Osteocyte (in vitro differentiated cells): ENCODE measurements around the gene TIAM2. TPM values are rescaled to one million over a fixed set of nuclear protein-coding genes. Genes with fewer than 3 reads are reported as not detected.
"Not testable (repeated sequence)": the region's sequence is repeated elsewhere in the genome, so short reads cannot be mapped to it uniquely, and the experiment has no call there.

Experiments
- DNase-seq: peaks from one replicate; pipeline ENCODE4 v3.0.0; 2021; ENCODE audit warnings: mixed read lengths; ENCODE audit not compliant: unreplicated experiment; ENCODE audit errors: extremely low spot score
- H3K27ac Mint-ChIP-seq: one replicate; pipeline ENCODE4 v1.8.0; 2021; ENCODE audit warnings: mild to moderate bottlenecking, mixed read lengths; ENCODE audit not compliant: unreplicated experiment
- H3K27me3 Mint-ChIP-seq: one replicate; pipeline ENCODE4 v1.8.0; 2021; ENCODE audit warnings: mixed read lengths; ENCODE audit not compliant: unreplicated experiment
- H3K36me3 Mint-ChIP-seq: one replicate; pipeline ENCODE4 v1.8.0; 2021; ENCODE audit warnings: mixed read lengths; ENCODE audit not compliant: unreplicated experiment
- H3K4me1 Mint-ChIP-seq: one replicate; pipeline ENCODE4 v1.8.0; 2021; ENCODE audit warnings: mixed read lengths; ENCODE audit not compliant: unreplicated experiment
- H3K4me3 Mint-ChIP-seq: one replicate; pipeline ENCODE4 v1.8.0; 2021; ENCODE audit warnings: mild to moderate bottlenecking, moderate library complexity, mixed read lengths; ENCODE audit not compliant: unreplicated experiment
- H3K9me3 Mint-ChIP-seq: one replicate; pipeline ENCODE4 v1.8.0; 2021; ENCODE audit warnings: mixed read lengths; ENCODE audit not compliant: unreplicated experiment
- total RNA-seq: library from RNA; stranded (reverse); gene quantifications from 2 replicates; pipeline ENCODE4 v1.2.1, GENCODE V29; 2021
- TF ChIP-seq, protein P1 (sequence below): fragments of 200-600 bp; sonication (generic); IDR thresholded peaks from 2 replicates; pipeline ENCODE4 v1.5.0; 2021; ENCODE audit warnings: antibody characterized with exemption, mild to moderate bottlenecking, moderate library complexity

Gene TIAM2
- total RNA-seq, 1 donor from 2014 or later: 11.2 TPM

DNA sequence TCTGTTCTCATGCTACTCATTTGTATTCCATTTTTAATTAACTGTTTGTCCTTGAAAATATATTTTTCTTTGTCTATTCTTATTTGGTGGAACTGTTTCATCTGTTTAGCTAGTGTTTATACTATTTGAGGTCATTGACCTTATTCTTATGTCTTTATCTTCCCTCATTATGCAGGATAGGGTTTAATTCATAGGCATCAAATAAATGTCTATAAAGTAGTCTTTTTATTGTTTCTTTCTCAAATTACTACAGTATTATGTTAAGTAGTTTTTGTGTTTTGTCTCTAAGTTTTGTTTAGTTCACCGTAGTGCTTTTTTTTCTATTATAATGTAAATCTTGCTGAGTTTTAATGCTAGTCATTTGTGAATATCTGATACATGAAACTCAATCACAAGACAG is 19.0 kb downstream of the TIAM2 start:
- Mint-ChIP-seq H3K27ac (peak overlapping the region; percentile 88), H3K4me1 (peaks cover 48% of the 10 kb centered on the region), H3K27me3 (no peaks in the 10 kb centered on the region), H3K9me3 (no peaks in the 10 kb centered on the region), H3K36me3 (no peaks in the 10 kb centered on the region), H3K4me3 (no peak overlapping the region)
- DNase-seq: no peak
- TF ChIP-seq, protein P1, sequence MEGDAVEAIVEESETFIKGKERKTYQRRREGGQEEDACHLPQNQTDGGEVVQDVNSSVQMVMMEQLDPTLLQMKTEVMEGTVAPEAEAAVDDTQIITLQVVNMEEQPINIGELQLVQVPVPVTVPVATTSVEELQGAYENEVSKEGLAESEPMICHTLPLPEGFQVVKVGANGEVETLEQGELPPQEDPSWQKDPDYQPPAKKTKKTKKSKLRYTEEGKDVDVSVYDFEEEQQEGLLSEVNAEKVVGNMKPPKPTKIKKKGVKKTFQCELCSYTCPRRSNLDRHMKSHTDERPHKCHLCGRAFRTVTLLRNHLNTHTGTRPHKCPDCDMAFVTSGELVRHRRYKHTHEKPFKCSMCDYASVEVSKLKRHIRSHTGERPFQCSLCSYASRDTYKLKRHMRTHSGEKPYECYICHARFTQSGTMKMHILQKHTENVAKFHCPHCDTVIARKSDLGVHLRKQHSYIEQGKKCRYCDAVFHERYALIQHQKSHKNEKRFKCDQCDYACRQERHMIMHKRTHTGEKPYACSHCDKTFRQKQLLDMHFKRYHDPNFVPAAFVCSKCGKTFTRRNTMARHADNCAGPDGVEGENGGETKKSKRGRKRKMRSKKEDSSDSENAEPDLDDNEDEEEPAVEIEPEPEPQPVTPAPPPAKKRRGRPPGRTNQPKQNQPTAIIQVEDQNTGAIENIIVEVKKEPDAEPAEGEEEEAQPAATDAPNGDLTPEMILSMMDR: no peak

DNA sequence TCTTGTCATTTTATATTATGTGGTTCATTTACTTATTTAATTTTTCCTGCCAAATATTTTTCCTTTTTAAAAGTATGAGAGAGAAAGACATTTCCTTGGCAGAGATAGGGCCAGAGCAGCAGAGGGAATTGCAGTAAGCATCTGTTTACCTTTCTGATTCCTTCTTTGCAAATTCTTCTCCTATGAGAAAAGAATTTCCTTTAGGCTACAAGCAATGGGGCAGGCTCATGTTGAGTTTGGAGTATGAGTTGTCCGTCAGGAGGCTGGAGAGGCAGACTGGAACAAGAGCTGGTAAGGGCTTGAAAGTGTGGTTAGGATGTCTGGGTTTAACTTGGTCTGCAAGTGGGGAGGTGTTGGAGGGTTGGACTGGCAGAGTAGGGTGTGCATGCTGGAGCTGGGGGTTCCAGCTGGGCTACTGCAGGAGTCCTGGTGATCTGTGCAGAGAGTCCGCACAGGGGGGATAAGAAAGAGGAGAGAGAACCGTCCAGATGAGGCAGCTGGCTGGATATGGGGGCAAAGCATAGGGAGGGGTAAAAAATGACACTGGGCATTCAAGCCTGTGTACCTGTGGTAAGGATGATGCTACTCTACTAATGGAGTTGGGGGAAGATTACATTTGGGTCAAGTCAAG is 19.7 kb downstream of the TIAM2 start:
- no peaks in the 10 kb centered on the region for H3K36me3 Mint-ChIP-seq
- no peaks in the 10 kb centered on the region for H3K27me3 Mint-ChIP-seq
- H3K4me3 Mint-ChIP-seq: peak overlapping the region; percentile 39
- H3K27ac Mint-ChIP-seq: peak overlapping the region; percentile 88
- DNase-seq: no peak
- peaks cover 48% of the 10 kb centered on the region for H3K4me1 Mint-ChIP-seq
- TF ChIP-seq, protein P1: no peak
- no peaks in the 10 kb centered on the region for H3K9me3 Mint-ChIP-seq

- not testable (repeated sequence) for H3K9me3 Mint-ChIP-seq, H3K36me3 Mint-ChIP-seq, H3K27me3 Mint-ChIP-seq, H3K4me3 Mint-ChIP-seq, DNase-seq, H3K27ac Mint-ChIP-seq
- peaks cover 48% of the 10 kb centered on the region for H3K4me1 Mint-ChIP-seq
Measured at GRCh38 chr6:155018415-155018814, 23.3 kb downstream of the TIAM2 start.

GRCh38 chr6:155021680-155022079 is 26.6 kb downstream of the TIAM2 start:
- Mint-ChIP-seq H3K27ac (no peak overlapping the region), H3K27me3 (peaks cover 3% of the 10 kb centered on the region), H3K4me3 (no peak overlapping the region), H3K36me3 (peaks cover 3% of the 10 kb centered on the region), H3K9me3 (no peaks in the 10 kb centered on the region), H3K4me1 (peaks cover 40% of the 10 kb centered on the region)
- TF ChIP-seq, protein P1: no peak
- DNase-seq: no peak

DNA sequence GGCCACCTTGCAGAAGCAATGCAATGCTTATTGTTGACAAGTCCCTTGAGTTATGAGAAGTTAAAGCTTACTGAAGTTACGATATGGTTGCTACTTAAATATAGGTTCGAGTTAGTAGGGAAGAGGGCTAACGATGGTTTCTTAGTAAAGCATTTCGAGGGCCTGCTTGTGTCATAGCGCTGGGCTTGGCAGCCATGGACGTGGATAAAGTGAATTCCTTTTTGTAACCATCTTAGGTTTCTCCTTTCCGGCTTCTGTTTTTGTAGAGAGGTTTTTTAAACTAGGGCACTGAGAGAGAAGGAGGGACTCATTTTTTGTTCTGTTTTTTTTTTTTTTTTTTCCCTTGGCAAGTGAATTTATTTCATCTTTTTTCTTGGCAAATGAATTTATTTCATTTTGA is 27.6 kb downstream of the TIAM2 start:
- no peaks in the 10 kb centered on the region for H3K9me3 Mint-ChIP-seq
- TF ChIP-seq, protein P1: no peak
- no peak overlapping the region for H3K4me3 Mint-ChIP-seq
- H3K27me3 Mint-ChIP-seq: peaks cover 3% of the 10 kb centered on the region
- no peak for DNase-seq
- H3K4me1 Mint-ChIP-seq: peaks cover 40% of the 10 kb centered on the region
- H3K36me3 Mint-ChIP-seq: peaks cover 3% of the 10 kb centered on the region
- H3K27ac Mint-ChIP-seq: no peak overlapping the region
